ENCODE data around the gene LANCL3. TPM values are rescaled to one million over a fixed set of nuclear protein-coding genes. Genes with fewer than 3 reads are reported as not detected.

The LANCL3 gene
- total RNA-seq: 0.19 and 0.93 TPM in 2 replicates

GRCh38 chrX:37571426-37572107 lies at the start of gene LANCL3:
LANCL3 (plus strand) TSS chrX:37571661; CDS start chrX:37571871, 210 bp downstream.

GRCh38 chrX:37685381-37686359 lies 114.2 kb downstream of the LANCL3 start, which contains the start of gene XK:
XK (plus strand) TSS chrX:37685791; CDS start chrX:37685962, 171 bp downstream.

Other genes starting within 250 kb of the LANCL3 start
- 21.3 and 23.4 TPM in 2 replicates for gene PRRG1, start 222.3 kb upstream of the LANCL3 start, total RNA-seq
- gene XK, start 114.1 kb downstream of the LANCL3 start, total RNA-seq: under 0.01 TPM in 1 of 2 replicates, not detected in the other
- under 0.01 TPM in 1 of 2 replicates, not detected in the other for gene CYBB, start 208.4 kb downstream of the LANCL3 start, total RNA-seq